HTERT RPE-1 (cell line): Measurements from ENCODE around the gene BRSK1.

ENCODE experiments used
- in situ Hi-C: fragments of 300-500 bp; cut with MboI; formaldehyde crosslinking; loops from 4 replicates; pipeline ENCODE4 v1.14.3; 2020; ENCODE audit warnings: low sequenced_read_pairs

Gene BRSK1

DNA sequence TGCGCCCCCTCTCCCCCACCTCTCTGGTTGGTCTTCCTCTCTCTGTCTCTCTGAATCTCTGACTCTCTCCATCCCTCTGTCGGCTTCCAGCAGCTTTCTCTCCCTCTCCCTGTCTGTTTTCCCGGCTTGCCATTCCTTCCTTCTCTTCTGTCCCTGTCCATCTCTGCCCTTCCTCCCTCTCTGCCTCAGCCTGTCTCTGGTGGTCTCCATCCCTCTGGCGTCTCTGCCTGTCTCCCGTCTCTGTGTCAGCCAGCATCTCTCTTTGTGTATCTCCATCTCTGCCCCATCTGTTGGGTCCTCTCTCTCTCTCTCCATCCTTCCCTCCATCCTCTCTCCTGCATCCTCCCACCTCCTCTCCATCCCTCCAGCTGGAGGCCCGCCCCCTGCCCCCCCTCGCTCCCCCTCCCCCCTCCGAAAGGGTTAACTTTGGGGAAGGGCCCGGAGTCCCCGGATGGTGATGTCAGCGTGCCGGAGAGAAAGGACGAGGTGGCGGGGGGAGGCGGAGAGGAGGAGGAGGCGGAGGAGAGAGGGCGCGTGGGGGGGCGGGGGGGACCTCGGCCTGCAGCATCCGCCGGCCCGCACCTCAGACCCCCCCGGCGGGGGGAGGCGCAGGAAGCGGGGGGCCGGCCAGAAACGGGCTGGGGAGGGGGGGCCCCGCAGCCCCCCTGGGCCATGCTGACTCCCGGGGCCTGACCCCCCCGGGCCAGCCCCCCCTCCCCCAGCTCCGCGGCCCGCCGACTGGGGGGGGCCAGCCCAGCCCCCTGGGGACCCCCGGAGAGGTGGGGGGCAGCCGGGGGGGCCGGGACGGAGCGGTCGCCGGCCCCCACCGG, at the start of gene BRSK1:
TSS of gene BRSK1 (plus strand) at position 450 of the 830 bp plus-strand sequence. CDS start 446 bp downstream, outside the sequence.
- in situ Hi-C loops, result no loop called here

DNA sequence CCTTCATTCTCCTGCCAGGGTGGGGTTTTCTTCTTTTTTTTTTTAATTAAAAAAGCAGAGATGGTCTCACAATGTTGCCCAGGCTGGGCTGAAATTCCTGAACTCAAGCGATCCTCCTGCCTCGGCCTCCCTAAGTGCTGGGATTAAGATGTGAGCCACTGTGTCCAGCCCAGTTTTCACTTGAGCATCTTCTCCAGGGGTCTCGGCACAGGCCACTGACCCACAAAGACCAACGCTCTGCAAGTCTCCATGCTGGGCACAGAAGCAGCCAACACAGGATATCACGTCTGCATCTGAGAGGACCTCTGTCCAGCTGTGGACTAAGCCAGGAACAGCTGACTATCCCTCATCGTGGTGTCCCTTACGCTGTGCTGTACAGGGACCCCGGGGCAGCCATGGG, 45.8 kb upstream of the BRSK1 start:
- in situ Hi-C loops, result no loop called here

- in situ Hi-C loops, result no loop called here
Measured at GRCh38 chr19:55239004-55239403, 44.8 kb upstream of the BRSK1 start.

DNA sequence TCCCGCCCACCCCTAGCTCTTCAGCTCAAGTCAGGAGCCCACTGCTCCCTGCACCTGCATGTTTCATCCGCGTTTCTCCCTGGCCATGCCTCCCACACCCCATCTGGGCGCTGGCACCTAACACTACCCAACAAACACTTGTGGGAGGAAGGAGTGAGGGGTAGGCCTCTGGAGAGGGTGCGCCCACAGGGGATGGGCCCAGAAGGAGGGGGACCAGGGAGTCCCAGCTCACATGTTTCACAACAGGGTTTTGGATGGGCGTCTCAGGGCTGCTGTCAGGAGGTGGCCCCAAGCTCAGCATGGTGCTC, 43.1 kb upstream of the BRSK1 start:
- in situ Hi-C loops, result no loop called here

GRCh38 chr19:55241143-55241934, 42.5 kb upstream of the BRSK1 start:
- in situ Hi-C loops, result no loop called here

DNA sequence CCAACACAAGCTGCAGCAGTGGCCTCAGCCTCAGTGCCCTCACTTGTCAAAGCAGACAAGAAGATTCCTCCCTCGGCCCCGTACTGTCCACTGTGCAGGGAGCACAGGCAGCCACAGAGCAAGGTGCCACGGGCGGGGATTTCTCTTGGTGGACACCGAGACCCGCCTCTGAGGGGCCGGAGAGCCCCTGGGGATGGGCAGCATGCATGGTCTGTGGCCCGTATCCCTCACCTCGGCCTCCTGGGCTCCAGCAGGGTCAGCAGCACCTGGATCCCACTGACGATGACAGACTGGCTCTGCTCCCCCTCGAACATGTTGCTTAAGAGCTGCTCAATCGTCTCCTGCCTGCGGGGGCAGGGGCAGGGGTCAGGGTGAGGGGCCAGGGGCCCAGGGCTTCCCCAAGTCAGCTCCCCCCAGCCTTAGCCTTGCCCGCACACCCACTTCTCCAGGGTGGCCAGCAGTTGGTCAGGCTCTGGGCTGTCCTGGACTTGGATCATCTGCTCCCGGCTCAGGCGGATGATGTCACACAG, 41.8 kb upstream of the BRSK1 start:
- in situ Hi-C loops, result no loop called here

DNA sequence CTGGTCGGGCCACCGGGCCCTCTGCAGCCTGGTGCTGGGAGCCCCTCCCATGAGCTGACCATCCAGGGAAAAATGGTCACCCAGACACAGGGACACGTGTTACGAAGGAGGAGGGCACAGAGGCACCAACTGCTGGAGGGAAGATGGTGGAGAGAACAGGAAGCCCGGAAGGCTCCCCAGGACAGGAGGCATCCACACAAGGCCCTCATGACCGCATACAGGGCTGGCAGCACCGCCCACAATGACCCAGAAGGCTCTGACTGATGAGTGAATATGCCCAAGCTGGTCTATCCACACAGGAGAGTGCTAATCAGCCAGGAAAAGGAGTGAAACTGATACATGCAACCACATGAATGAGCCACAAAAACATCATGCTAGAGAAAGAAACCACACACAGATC, 41.3 kb upstream of the BRSK1 start:
- in situ Hi-C loops, result no loop called here

DNA sequence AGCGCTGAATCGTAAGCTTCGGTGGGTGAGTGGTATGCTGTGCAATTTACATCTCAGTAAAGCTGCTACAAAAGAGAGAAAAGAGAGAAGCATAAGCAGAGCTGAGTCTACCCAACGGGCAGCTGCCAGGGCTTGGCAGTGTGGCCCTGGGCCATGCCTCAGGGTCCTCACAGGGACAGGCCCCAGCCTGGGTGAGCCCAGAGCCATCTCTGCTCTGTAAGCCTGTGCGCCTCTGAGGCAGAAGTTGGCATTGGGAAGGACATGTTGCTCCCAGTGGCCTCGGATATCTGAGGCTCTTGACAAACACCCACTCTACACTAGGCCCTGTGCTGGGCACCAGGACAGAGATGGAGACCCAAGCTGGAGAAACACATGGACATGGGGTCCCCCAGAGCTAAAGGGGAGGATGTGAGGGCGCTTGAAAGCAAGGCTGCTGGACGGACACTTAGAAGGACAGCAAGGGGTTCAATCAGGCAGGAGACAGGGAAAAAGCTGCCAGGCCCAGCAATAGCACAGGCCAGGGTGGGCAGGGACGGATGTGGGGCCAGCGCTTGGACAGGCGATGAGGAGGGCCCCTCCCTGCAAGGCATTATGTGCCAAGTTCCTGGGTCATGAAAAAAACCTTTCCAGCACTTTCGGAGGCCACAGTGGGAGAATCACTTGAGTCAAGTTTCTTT, 39.7 kb upstream of the BRSK1 start:
- in situ Hi-C loops, result no loop called here

DNA sequence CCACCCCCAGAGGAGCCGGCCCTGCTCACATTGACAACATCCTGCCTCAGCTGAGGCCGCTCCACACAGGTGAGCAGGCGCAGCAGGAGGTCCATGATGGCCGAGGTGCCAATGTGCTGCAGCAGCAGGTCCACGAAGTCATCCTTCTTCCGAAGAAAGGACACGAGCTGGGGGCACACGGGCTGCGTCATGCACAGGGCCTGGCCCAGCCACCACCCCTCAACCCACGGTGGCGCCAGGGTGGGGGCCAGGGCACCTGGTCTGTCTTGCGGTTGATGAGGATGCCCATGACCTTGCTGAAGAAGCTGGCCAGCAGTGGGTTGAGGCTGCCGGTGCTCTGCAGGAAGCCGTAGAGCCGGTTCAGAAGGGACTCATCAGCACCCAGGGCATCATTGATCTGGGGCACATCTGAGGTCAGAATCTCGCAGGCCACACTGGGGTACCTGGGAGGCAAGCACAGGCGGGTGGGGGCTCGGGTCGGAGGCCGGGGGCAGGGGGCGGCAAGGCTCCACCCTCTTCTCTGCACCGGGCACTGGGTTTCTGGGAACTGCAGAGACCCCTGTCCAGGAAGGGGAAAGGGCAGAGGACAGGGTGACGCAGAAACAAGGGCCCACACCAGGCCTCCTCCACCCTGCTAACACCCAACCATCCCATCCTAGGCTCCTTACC, 38.4 kb upstream of the BRSK1 start:
- in situ Hi-C loops, result no loop called here

- in situ Hi-C loops, result no loop called here
Measured at GRCh38 chr19:55246462-55247451, 37.0 kb upstream of the BRSK1 start.

- in situ Hi-C loops, result no loop called here
Measured at GRCh38 chr19:55247621-55248099, 36.1 kb upstream of the BRSK1 start.

GRCh38 chr19:55248166-55248675, 35.6 kb upstream of the BRSK1 start:
- in situ Hi-C loops, result no loop called here

DNA sequence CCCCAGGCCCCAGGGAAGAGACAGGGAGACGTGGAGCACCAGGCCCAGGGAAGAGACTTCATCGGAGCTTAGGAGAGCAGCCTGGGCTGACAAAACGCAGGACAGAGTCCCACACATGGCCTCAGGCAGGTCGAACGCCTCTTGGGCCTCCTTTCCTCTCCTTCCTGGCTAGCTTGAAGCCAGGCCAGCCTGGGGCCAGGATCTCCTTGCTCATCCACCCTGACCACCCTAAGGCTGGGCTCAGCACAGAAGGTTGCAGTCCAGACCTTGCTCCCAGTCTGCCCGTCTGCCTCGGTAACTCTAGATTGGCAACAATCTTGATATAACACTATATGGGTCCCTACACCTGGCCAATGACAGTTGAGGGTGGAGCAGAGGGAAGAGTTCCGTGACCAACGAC, 35.1 kb upstream of the BRSK1 start:
- in situ Hi-C loops, result no loop called here

GRCh38 chr19:55249841-55250240, 34.0 kb upstream of the BRSK1 start:
- in situ Hi-C loops, result no loop called here

DNA sequence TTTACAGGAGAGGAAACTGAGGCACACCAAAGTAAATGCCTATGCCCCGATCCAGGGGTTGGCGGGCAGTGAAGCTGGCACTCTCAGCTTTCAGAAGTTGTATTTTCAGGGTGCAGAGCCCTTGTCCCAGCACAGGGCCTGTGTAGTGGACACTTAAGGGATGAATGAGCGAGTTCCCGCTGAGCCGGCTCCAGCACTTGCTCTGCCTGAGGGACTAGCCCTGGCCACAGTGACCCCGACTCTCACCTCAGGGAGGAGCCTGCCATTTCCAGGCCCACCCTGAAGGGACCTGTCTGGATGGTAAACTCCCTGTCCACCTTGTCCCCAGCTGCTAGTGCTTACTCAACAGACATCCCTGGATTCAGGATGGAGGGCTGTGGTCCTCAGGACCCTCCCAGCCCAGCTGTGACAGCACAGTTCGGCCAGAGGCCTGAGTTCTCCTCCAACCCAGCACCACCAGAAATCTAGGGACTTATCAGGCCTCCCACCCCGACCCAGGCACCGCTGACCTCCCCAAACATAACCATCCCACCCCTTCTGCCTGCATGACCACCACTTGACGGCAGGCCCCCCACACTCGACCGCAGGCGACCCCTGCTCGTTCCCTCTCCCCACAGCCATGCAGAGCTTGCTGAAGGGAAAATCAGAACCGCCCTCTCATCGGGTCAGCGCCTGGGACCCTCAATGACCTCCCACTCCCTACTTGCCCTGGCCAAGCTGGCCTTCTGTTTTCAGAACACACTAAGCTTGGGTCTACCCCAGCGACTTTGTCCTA, 33.3 kb upstream of the BRSK1 start:
- in situ Hi-C loops, result no loop called here

GRCh38 chr19:55251341-55252081, 32.3 kb upstream of the BRSK1 start:
- in situ Hi-C loops, result no loop called here

DNA sequence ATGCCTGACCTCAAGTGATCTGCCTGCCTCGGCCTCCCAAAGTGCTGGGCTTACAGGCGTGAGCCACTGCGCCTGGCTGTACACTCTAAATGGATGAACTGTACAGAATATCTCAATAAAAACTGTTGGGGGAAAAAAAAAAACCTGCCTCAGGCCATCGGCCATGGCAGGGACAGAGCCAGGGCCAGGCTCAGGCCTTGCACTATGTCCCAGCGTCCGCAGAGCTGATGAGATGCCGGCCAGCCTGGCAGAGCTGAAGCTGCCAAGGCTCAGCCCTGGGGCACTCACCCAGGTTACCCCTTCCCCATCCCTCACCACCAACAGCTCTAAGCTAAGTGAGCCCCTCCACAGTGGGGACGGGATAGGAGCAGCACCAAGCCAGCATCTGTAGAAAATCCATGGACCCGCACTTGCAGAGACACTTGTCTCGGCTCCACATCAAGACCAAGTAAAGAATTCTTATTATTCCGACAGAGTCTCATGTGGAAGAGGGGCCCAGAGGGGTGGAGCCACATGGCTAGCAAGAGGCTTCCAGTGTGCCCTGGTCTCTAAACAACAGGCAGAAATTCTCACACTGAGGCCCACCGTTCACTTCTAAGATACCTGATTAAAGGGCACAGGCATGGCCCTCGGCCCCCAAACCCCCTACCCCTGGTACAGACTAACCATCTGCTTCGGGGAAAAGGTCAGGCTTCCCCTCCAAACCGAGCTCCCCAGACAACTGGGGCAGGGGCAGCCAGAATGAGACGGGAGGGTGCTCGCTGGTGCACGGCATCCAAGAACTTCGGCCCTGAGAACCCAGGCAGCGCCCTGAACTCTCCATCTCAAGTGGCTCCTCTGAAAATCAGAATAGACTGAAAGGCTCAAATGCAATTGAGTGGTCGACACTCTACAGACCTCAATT, 30.8 kb upstream of the BRSK1 start:
- in situ Hi-C loops, result no loop called here
